ENCODE measurements around the gene WDR86. TPM values are rescaled to one million over a fixed set of nuclear protein-coding genes. Genes with fewer than 3 reads are reported as not detected.

Gene WDR86
- total RNA-seq, 4 donors from 2014 or later: 82.9 to 142 (median 115) TPM

DNA sequence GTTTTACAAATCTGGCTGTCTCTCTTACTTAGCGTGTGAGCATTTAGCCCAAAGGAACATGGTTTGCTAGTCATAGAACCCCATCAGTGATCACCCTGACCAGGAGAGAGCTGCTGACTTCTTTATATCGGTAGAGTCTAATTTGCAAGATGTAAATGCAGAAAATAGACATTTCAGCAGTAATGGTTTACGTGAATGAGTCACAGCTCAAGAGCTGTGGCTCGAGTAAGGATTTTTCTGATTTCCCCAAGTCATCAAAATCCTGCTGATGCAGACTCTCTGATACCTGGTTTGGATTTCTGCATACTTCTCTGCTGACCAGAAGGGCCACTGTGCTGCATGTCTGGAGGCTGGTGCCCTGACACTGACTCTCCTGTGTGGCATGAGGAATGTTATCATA, 42.6 kb downstream of the WDR86 start:
- Histone ChIP-seq H3K4me1 (peaks cover 0 to 28% (median 9%) of the 10 kb centered on the region in 4 donors), H3K27me3 (no peaks in the 10 kb centered on the region), H3K36me3 (peaks cover 0 to 32% (median 0%) of the 10 kb centered on the region in 3 donors), H3K27ac (peak overlapping the region in 2 of 4 donors; percentile 65 to 68), H3K9me3 (no peaks in the 10 kb centered on the region), H3K4me3 (no peak overlapping the region)
- WGBS, 2 donors: 57 to 67% methylated on average over 4 of the region's 4 CpGs
- TF ChIP-seq, protein P1, sequence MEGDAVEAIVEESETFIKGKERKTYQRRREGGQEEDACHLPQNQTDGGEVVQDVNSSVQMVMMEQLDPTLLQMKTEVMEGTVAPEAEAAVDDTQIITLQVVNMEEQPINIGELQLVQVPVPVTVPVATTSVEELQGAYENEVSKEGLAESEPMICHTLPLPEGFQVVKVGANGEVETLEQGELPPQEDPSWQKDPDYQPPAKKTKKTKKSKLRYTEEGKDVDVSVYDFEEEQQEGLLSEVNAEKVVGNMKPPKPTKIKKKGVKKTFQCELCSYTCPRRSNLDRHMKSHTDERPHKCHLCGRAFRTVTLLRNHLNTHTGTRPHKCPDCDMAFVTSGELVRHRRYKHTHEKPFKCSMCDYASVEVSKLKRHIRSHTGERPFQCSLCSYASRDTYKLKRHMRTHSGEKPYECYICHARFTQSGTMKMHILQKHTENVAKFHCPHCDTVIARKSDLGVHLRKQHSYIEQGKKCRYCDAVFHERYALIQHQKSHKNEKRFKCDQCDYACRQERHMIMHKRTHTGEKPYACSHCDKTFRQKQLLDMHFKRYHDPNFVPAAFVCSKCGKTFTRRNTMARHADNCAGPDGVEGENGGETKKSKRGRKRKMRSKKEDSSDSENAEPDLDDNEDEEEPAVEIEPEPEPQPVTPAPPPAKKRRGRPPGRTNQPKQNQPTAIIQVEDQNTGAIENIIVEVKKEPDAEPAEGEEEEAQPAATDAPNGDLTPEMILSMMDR (IDR thresholded peaks at IDR 0.05): no peak
- TF ChIP-seq POLR2A (IDR thresholded peaks at IDR 0.05): no peak
- no peak for TF ChIP-seq EP300 (IDR thresholded peaks at IDR 0.05)
- no peak for DNase-seq (ENCODE audit: low spot score in 2 of 2)

DNA sequence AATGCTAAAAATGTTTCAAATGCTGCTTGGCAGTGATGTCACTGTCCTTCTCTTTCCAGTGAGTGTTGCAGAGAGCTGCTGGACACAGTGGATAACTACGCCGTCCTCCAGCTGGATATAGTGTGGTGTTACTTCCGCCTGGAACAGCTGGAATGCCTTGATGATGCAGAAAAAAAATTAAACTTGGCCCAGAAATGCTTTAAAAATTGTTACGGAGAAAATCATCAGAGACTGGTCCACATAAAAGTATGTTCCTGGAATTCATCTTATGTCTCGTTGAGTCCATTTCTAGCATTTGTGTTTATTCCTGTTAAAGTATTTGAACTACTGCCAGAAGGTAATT, 43.0 kb downstream of the WDR86 start:
- Histone ChIP-seq H3K27me3 (no peaks in the 10 kb centered on the region), H3K4me3 (no peak overlapping the region), H3K27ac (peak overlapping the region in 2 of 4 donors; percentile 65 to 68), H3K4me1 (peaks cover 0 to 28% (median 9%) of the 10 kb centered on the region in 4 donors), H3K36me3 (peaks cover 0 to 34% (median 0%) of the 10 kb centered on the region in 3 donors), H3K9me3 (no peaks in the 10 kb centered on the region)
- 22 to 37% methylated on average over 5 of the region's 5 CpGs for WGBS, 2 donors
- DNase-seq (ENCODE audit: low spot score in 2 of 2): no peak
- TF ChIP-seq POLR2A (IDR thresholded peaks at IDR 0.05): no peak
- no peak for TF ChIP-seq EP300 (IDR thresholded peaks at IDR 0.05)
- TF ChIP-seq, protein P1 (IDR thresholded peaks at IDR 0.05): no peak

DNA sequence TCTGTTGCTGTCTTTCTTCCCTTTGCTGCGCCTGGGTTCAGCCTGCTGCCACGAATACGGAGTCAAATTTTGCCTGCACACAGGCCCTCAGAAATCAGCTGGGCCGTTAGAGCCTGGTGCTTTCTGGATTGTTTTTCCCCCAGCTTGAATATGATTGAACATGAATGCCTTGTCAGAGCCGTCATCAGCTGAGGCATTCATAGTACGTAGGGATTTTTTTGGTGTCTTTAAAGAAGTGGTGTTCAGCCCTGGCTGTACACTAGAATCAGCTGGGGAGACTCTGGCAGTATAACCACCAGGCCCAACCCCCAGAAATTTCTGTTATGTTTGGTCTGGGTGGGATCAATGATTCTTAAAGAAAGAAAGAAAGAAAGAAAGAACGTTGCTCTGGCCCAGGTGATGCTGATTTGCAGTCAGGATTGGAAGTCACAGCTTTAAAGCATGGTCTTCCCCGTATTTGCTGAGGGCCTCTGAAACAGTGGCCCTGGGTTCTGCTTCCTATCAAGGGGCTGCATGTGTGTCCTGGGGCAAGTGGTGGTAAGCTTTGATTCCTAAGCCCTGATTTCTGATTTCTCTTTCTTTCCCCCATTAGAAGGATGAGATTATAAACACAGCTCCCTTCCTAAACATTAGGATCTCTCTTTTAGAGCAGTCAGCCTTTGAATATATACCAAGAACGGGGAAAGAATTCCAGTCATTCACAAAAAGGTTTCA, 43.5 kb downstream of the WDR86 start:
- H3K4me1 ChIP-seq: peaks cover 0 to 28% (median 9%) of the 10 kb centered on the region in 4 donors
- DNase-seq (ENCODE audit: low spot score in 2 of 2): no peak
- 32 to 55% methylated on average over 9 of the region's 9 CpGs for WGBS, 2 donors
- peak overlapping the region in 2 of 4 donors; percentile 65 to 68 for H3K27ac ChIP-seq
- no peak overlapping the region for H3K4me3 ChIP-seq
- no peaks in the 10 kb centered on the region for H3K27me3 ChIP-seq
- no peaks in the 10 kb centered on the region for H3K9me3 ChIP-seq
- peaks cover 0 to 34% (median 0%) of the 10 kb centered on the region in 3 donors for H3K36me3 ChIP-seq
- no peak for TF ChIP-seq POLR2A (IDR thresholded peaks at IDR 0.05)
- no peak for TF ChIP-seq EP300 (IDR thresholded peaks at IDR 0.05)
- TF ChIP-seq, protein P1 (IDR thresholded peaks at IDR 0.05): no peak

DNA sequence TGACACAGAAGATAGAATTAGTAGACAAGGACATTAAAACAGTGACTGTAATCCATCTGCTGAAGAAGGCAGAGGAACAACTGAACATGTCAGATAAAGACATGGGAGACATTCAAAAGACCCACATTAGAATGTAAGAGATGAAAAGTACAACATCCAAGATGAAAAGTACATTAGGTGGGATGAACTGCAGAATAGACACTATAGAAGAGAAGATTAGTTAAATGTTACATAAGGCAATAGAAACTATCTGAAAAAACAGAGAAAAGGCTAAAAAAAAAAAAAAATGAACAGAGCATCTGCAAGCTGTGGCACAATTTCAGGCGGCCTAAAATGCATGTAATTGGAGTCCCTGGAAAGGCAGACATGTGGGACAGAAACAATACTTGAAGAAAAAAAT, 46.7 kb downstream of the WDR86 start:
- no peak for DNase-seq (ENCODE audit: low spot score in 2 of 2)
- TF ChIP-seq, protein P1 (IDR thresholded peaks at IDR 0.05): no peak
- TF ChIP-seq POLR2A (IDR thresholded peaks at IDR 0.05): no peak
- no peak for TF ChIP-seq EP300 (IDR thresholded peaks at IDR 0.05)
- H3K27me3 ChIP-seq: no peaks in the 10 kb centered on the region
- no peak overlapping the region for H3K27ac ChIP-seq
- H3K4me1 ChIP-seq: peaks cover 0 to 26% (median 9%) of the 10 kb centered on the region in 4 donors
- whole genome bisulfite sequencing, 2 donors: 98% methylated on average over 1 of the region's 1 CpG
- peaks cover 0 to 47% (median 1%) of the 10 kb centered on the region in 3 donors for H3K36me3 ChIP-seq
- H3K4me3 ChIP-seq: no peak overlapping the region
- no peaks in the 10 kb centered on the region for H3K9me3 ChIP-seq

DNA sequence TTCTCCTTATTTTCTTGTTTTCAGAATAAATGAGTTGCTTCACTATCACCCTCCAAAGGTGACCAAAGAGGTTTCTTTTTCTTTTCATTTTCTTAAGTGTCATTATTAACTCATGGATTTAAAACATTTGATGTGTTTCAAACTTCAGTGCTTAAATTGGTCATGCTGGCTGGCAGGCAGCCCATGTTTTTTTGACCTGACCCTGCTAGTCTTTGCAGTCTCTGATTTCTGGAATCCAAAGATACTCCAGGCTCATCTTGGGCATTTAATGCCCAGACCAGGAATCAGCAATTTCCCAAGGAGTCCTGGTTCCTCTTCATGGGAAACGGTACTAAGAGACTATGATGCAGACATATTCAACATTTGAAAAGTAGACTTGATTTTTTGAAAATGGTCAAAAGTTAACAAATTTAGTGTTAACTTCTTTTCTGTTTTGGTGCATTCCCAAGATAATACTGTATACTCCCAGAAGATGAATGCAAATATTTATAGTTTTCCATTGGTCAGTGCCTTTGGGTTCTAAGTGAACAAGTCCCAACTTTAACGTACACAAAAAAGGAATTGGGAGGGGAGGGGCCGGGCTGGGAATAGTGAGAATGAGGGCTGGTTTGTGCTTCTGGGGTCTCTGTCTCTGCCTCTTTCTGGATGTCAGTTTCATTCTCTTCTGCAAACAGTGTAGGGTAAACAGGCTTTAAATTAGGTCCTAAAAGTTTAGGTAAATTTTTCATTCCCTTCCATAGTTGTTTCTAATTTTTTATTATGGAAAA, 48.5 kb downstream of the WDR86 start:
- WGBS, 2 donors: 62 to 65% methylated on average over 3 of the region's 3 CpGs
- no peak overlapping the region for H3K4me3 ChIP-seq
- peaks cover 0 to 65% (median 6%) of the 10 kb centered on the region in 3 donors for H3K36me3 ChIP-seq
- TF ChIP-seq, protein P1 (IDR thresholded peaks at IDR 0.05): no peak
- TF ChIP-seq EP300 (IDR thresholded peaks at IDR 0.05) (no peak), POLR2A (IDR thresholded peaks at IDR 0.05) (no peak)
- H3K4me1 ChIP-seq: peaks cover 0 to 8% (median under 1%) of the 10 kb centered on the region in 4 donors
- H3K27ac ChIP-seq: no peak overlapping the region
- H3K27me3 ChIP-seq: no peaks in the 10 kb centered on the region
- no peaks in the 10 kb centered on the region for H3K9me3 ChIP-seq
- no peak for DNase-seq (ENCODE audit: low spot score in 2 of 2)
